Right atrium auricular region (tissue), 2 donors: ENCODE measurements around the gene GPR4. TPM values are rescaled to one million over a fixed set of nuclear protein-coding genes. Genes with fewer than 3 reads are reported as not detected.

Source experiments
- DNase-seq: peaks from one replicate; pipeline ENCODE4 v3.0.0-alpha.2; 2019; ENCODE audit warnings: low spot score
- H3K27ac ChIP-seq, 2 donors: fragments of 200-600 bp; sonication (generic); 1 replicate in 1 of 2; 2 replicates in 1 of 2; pipeline ENCODE4 v1.5.1; 2016 to 2019
- H3K27me3 ChIP-seq, 2 donors: fragments of 200-600 bp; sonication (generic); one replicate each; pipeline versions ENCODE4 v1.5.1 to v1.6.0; 2017 to 2019
- H3K36me3 ChIP-seq: fragments of 200-600 bp; sonication (generic); one replicate; pipeline ENCODE4 v1.5.1; 2016
- H3K4me1 ChIP-seq, 2 donors: fragments of 200-600 bp; sonication (generic); one replicate each; pipeline versions ENCODE4 v1.5.1 to v1.6.0; 2017 to 2019
- H3K4me3 ChIP-seq, 2 donors: fragments of 200-600 bp; sonication (generic); 1 replicate in 1 of 2; 2 replicates in 1 of 2; pipeline ENCODE4 v1.5.1; 2017 to 2019; ENCODE audit warnings: mild to moderate bottlenecking in 1 of 2, moderate library complexity in 1 of 2
- H3K9me3 ChIP-seq, 2 donors: fragments of 200-600 bp; sonication (generic); one replicate each; pipeline ENCODE4 v1.5.1; 2019
- total RNA-seq, 2 donors: library from RNA; depleted of rRNA; stranded (reverse); fragments of >200 nt; gene quantifications; one replicate each; pipeline ENCODE4 v1.1.0, GENCODE V29; 2016
- TF ChIP-seq, protein P1 (sequence below), 2 donors: fragments of 200-600 bp; sonication (generic); IDR thresholded peaks; one replicate each; pipeline ENCODE4 v1.5.1; 2019; ENCODE audit warnings: antibody characterized with exemption in 2 of 2

The GPR4 gene
- total RNA-seq, 2 donors from 2014 or later, result 6.2 to 12.1 TPM

DNA sequence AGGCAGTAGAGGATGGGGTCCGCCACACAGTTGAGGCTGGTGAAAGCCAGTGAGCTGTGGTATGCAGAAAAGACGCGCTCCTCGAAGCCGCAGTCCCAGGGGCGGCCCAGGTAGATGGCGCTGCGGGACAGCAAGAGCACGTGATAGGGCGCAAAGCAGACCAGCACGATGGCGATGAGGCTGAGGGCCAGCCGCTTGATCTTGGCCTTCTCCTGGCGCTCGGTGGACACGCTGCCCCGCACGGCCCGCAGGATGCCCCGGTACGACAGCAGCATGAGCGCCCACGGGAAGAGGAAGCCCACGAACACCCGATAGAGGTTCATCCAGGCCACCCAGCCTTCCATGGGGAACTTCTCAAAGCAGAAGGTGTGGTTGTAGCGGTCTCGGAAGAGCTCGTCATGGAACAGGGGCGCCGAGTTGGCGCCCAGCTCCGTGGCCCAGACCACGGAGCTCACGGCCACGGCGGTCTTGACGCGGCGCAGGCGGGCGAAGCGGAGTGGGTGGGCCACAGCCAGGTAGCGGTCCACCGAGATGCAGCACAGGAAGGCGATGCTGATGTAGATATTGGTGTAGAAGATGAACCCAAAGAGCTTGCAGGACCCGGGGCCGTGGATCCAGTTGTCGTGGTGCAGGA is 10.9 kb downstream of the GPR4 start:
- H3K36me3 ChIP-seq, result peaks cover 3% of the 10 kb centered on the region
- no peak for DNase-seq
- no peak overlapping the region for H3K4me3 ChIP-seq
- no peaks in the 10 kb centered on the region for H3K27me3 ChIP-seq
- H3K4me1 ChIP-seq, result no peaks in the 10 kb centered on the region
- H3K27ac ChIP-seq, result no peak overlapping the region
- TF ChIP-seq, protein P1, sequence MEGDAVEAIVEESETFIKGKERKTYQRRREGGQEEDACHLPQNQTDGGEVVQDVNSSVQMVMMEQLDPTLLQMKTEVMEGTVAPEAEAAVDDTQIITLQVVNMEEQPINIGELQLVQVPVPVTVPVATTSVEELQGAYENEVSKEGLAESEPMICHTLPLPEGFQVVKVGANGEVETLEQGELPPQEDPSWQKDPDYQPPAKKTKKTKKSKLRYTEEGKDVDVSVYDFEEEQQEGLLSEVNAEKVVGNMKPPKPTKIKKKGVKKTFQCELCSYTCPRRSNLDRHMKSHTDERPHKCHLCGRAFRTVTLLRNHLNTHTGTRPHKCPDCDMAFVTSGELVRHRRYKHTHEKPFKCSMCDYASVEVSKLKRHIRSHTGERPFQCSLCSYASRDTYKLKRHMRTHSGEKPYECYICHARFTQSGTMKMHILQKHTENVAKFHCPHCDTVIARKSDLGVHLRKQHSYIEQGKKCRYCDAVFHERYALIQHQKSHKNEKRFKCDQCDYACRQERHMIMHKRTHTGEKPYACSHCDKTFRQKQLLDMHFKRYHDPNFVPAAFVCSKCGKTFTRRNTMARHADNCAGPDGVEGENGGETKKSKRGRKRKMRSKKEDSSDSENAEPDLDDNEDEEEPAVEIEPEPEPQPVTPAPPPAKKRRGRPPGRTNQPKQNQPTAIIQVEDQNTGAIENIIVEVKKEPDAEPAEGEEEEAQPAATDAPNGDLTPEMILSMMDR (IDR thresholded peaks at IDR 0.05), result peak in 1 of 2 donors; percentile 41
- H3K9me3 ChIP-seq, result no peaks in the 10 kb centered on the region

DNA sequence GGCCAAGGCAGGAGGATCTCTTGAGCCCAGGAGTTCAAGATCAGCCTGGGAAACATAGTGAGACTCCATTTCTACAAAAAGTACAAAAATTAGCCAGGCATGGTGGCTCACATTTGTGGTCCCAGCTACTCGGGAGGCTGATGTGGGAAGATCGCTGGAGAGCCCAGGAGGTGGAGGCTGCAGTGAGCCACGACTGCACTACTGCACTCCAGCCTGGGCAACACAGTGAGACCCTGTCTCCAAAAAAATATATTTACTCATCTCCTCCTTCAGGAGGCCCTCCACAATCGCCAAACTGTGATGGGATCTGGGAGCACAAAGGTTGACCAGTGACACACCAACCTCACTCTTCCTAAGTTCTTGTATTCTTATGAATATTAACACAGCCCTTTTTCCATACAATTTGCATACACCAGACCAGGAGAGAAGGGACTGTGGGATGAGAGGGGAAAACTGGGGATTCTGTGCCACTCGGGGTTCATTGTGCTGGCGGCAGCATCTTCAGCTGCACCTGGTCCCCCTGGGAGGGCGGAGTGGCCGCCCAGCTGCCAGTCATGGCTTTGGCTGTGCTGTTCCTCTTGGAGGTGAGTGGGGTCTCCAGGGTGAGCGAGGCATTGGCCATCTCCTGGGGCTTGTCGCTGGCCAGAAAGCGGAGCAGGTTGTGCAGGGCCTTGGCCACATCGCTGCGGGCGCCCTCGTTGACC is 11.6 kb downstream of the GPR4 start:
- Histone ChIP-seq H3K4me3 (no peak overlapping the region), H3K27me3 (no peaks in the 10 kb centered on the region), H3K9me3 (no peaks in the 10 kb centered on the region), H3K27ac (no peak overlapping the region), H3K4me1 (peaks cover 0 to 1% of the 10 kb centered on the region in 2 donors), H3K36me3 (peaks cover 3% of the 10 kb centered on the region)
- no peak for DNase-seq
- TF ChIP-seq, protein P1 (IDR thresholded peaks at IDR 0.05), result no peak

DNA sequence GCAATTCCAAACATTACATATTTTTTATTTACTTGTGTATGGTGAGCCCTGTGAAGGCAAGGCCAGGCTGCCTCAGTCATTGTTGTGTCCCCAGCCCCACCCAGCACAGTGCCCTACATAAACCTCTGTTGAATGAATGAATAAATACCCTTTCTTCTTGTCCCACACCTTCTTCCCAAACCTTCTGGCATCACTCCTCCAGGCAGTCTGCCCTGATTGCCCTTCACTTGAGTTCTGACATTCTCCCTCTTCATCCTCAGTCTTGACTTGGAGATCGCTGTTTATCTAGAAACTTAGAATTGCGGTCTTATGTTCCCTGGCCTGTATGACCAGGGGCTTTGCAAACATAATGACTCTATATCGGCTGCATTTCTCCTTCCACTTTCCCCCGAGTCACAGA is 12.2 kb downstream of the GPR4 start:
- no peak overlapping the region for H3K27ac ChIP-seq
- peaks cover 0 to 6% of the 10 kb centered on the region in 2 donors for H3K4me1 ChIP-seq
- no peaks in the 10 kb centered on the region for H3K9me3 ChIP-seq
- no peak for DNase-seq
- TF ChIP-seq, protein P1 (IDR thresholded peaks at IDR 0.05), result no peak
- H3K36me3 ChIP-seq, result peaks cover 3% of the 10 kb centered on the region
- H3K27me3 ChIP-seq, result no peaks in the 10 kb centered on the region
- H3K4me3 ChIP-seq, result no peak overlapping the region

DNA sequence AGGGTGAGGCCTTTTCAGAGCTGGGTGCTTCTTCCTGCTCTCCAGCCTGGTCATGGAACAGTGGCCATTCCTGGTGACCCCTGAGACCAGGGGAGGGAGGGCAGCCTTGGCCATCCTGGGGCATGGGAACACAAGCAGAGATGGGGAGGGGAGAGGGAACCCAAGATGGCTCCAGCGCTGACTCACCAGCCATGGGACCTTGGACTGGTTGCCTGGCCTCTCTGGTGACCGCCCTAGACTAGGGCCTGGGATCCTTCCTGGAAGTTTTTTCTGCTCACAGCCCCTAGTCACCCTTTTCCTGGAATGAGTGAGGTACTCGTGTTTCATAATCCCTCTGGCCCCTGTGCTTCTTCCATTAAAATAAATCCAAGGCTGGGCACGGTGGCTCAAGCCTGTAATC is 14.1 kb downstream of the GPR4 start:
- TF ChIP-seq, protein P1 (IDR thresholded peaks at IDR 0.05), result no peak
- Histone ChIP-seq H3K36me3 (peaks cover 3% of the 10 kb centered on the region), H3K4me3 (no peak overlapping the region), H3K27ac (no peak overlapping the region), H3K4me1 (peaks cover 0 to 16% of the 10 kb centered on the region in 2 donors), H3K9me3 (no peaks in the 10 kb centered on the region), H3K27me3 (no peaks in the 10 kb centered on the region)
- DNase-seq, result no peak

DNA sequence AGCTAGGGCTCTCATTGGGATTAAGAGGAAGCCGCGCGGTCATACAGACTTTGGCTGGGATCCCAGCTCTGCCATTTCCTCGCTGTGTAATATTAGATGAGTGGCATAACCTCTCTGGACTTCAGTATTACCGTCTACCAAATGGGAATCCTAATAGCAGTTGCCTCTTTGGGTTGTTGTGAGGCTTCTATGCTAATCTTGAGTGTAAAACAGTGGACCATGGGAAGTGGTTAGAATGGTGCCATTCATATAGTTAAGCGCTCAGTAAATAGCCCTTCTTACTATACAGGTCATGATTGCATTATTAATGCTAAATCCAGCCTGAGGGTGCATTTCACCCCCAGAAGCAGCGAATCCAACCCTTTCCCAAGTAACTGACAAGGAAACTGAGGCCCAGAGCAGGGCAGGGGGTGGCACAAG is 16.8 kb downstream of the GPR4 start:
- Histone ChIP-seq H3K4me3 (peak overlapping the region; percentile 67 to 69), H3K36me3 (peaks cover 3% of the 10 kb centered on the region), H3K27ac (peak overlapping the region; percentile 93 to 96), H3K9me3 (no peaks in the 10 kb centered on the region), H3K4me1 (peaks cover 0 to 21% of the 10 kb centered on the region in 2 donors), H3K27me3 (no peaks in the 10 kb centered on the region)
- DNase-seq, result no peak
- TF ChIP-seq, protein P1 (IDR thresholded peaks at IDR 0.05), result no peak
